AG09309 (cell line): ENCODE measurements around the gene ZP2.
"Not testable (repeated sequence)": the region's sequence is repeated elsewhere in the genome, so short reads cannot be mapped to it uniquely, and the experiment has no call there.

Experiments used
- DNase-seq: peaks from one replicate; pipeline ENCODE4 v3.0.0-alpha.2; 2010; ENCODE audit warnings: low read depth
- H3K4me3 ChIP-seq: 2 replicates; pipeline ENCODE4 v1.5.1; 2011; ENCODE audit warnings: mild to moderate bottlenecking, low read depth, low read length, moderate library complexity; ENCODE audit not compliant: control insufficient read depth
- CTCF ChIP-seq: IDR thresholded peaks from 2 replicates; pipeline ENCODE4 v1.5.1; 2011; ENCODE audit warnings: mild to moderate bottlenecking, low read depth, low read length, inconsistent platforms; ENCODE audit not compliant: insufficient read depth, control insufficient read depth; ENCODE audit errors: missing control alignments

Gene ZP2

DNA sequence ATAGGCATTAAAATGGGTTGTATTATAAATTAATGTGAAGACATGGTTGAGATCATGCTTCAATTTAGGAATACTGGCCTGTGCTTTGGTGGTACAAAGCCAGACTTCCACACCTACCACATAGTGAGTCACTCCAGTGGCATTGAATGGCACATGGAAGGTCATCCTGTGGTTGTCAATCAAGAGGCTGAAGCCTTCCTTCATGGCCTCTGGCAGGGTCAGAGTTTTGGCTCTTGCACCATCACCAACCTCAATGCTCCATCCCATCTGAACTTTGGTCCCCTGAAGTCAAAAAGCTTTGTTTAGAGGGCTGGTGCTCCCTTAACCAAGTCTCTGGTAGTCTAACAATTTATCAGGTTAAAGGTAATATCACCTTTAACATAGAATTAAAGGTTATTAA lies 6.1 kb downstream of the ZP2 start:
- no peak overlapping the region for H3K4me3 ChIP-seq
- no peak for TF ChIP-seq CTCF
- DNase-seq, result no peak

DNA sequence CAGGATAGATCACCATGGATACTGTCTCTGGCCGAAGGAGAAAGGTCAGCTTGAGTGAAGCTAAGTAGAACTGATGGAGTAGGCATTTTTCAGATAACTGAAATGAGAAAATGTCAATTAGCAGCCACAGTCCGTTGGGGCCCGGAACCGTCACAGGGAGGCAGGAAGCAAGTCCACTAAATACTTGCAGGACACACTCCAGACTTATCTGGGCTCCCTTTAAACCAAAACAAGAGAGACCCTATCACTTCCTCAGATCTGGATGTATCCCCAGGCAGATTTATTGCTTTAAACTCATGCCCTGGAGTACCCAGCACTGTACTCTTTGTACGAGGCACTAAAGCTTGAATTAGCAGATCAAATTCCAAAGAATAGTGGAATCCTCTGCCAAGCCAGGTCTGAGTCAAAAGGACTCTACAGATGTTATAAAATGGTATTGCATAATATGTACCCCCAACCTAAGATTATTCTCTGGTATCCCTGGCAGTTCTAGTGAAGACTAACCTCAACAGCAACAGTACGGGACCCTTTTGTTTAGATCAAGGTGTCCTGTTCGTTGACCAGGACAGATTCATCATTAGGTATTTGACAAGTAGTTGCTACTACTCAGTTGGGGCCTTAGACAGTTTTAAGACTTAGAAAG lies 8.1 kb downstream of the ZP2 start:
- H3K4me3 ChIP-seq, result no peak overlapping the region
- no peak for DNase-seq
- no peak for TF ChIP-seq CTCF

- no peak for TF ChIP-seq CTCF
- H3K4me3 ChIP-seq, result no peak overlapping the region
- no peak for DNase-seq
Observed at GRCh38 chr16:21199607-21200218, 11.7 kb downstream of the ZP2 start.

- TF ChIP-seq CTCF, result no peak
- no peak for DNase-seq
Observed at GRCh38 chr16:21197621-21198020, 13.8 kb downstream of the ZP2 start.

DNA sequence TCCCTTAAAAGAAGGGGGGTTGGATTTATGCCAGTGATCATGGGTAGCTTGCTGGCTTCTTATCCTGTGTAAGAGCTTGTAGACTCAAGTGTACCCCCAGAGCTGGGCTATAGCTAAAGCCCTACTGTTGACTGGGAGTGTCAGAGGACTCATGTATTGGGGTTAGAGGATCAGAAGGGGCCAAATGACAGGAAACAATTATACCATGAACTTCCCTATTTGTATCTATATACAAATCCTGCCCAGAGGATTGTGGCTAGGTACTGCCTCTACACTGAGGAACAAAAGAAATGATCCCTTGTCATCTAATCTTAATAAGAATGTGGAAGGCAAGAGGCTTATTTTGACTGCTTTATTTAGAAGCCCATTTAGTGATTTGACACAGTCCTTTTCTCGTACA lies 14.3 kb downstream of the ZP2 start:
- no peak for TF ChIP-seq CTCF
- no peak for DNase-seq
- H3K4me3 ChIP-seq, result no peak overlapping the region

More at GRCh38 chr16:21197621-21198020, 13.8 kb downstream of the ZP2 start:
- no peak overlapping the region for H3K4me3 ChIP-seq

DNA sequence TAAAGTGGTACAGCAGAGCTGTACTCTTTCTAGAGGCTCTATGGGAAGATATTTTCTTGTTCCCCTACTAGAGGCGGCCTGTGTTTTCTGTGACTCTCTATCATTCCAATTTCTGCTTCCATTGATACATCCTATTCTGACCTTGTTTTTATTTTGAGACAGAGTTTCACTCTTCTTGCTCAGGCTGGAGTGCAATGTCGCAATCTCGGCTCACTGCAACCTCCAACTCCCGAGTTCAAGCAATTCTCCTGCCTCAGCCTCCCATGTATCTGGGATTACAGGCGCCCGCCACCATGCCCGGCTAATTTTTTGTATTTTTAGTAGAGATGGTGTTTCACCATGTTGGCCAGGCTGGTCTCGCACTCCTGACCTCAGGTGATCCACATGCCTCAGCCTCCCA lies 16.0 kb downstream of the ZP2 start:
- not testable (repeated sequence) for H3K4me3 ChIP-seq, DNase-seq

- TF ChIP-seq CTCF, result no peak
- no peak for DNase-seq
- no peak overlapping the region for H3K4me3 ChIP-seq
Observed at GRCh38 chr16:21194771-21195301, 16.5 kb downstream of the ZP2 start.
